Ascending aorta (tissue), 2 donors: ENCODE results near the gene ESR2. TPM values are rescaled to one million over a fixed set of nuclear protein-coding genes. Genes with fewer than 3 reads are reported as not detected.
"Not testable (repeated sequence)": the region's sequence is repeated elsewhere in the genome, so short reads cannot be mapped to it uniquely, and the experiment has no call there.

ENCODE experiments used
- DNase-seq, 2 donors: peaks; one replicate each; pipeline ENCODE4 v3.0.0-alpha.2; 2019; ENCODE audit warnings: low spot score in 2 of 2
- H3K27ac ChIP-seq, 2 donors: fragments of 200-600 bp; sonication (generic); one replicate each; pipeline ENCODE4 v1.5.1; 2016 to 2017; ENCODE audit warnings: mild to moderate bottlenecking in 1 of 2
- H3K27me3 ChIP-seq: fragments of 200-600 bp; sonication (generic); one replicate; pipeline ENCODE4 v1.5.1; 2017
- H3K36me3 ChIP-seq, 2 donors: fragments of 200-600 bp; sonication (generic); one replicate each; pipeline ENCODE4 v1.5.1; 2016
- H3K4me1 ChIP-seq, 2 donors: fragments of 200-600 bp; sonication (generic); one replicate each; pipeline ENCODE4 v1.5.1; 2016 to 2017; ENCODE audit warnings: mild to moderate bottlenecking in 1 of 2
- H3K4me3 ChIP-seq, 2 donors: fragments of 200-600 bp; sonication (generic); one replicate each; pipeline ENCODE4 v1.5.1; 2016 to 2017; ENCODE audit warnings: mild to moderate bottlenecking in 1 of 2
- H3K9me3 ChIP-seq, 2 donors: fragments of 200-600 bp; sonication (generic); one replicate each; pipeline ENCODE4 v1.5.1; 2016
- intact Hi-C: fragments of 100-400 bp; cut with DNase I; formaldehyde crosslinking; loops from one replicate; pipeline ENCODE4 v1.15.1; 2023
- total RNA-seq: library from RNA; depleted of rRNA; stranded (reverse); fragments of >200 nt; gene quantifications from one replicate; pipeline ENCODE4 v1.1.0, GENCODE V29; 2016
- TF ChIP-seq, protein P1 (sequence below), 3 experiments: fragments of 200-600 bp in 2 of 3; fragments of 450-650 bp in 1 of 3; sonication (generic) in 2 of 3; IDR thresholded peaks; one replicate each; pipeline ENCODE4 v1.5.1; 2016 to 2019; ENCODE audit warnings: antibody characterized with exemption in 3 of 3, mild to moderate bottlenecking in 1 of 3, moderate library complexity in 1 of 3

Gene ESR2
- total RNA-seq, 1 donor from 2014 or later = not detected

DNA sequence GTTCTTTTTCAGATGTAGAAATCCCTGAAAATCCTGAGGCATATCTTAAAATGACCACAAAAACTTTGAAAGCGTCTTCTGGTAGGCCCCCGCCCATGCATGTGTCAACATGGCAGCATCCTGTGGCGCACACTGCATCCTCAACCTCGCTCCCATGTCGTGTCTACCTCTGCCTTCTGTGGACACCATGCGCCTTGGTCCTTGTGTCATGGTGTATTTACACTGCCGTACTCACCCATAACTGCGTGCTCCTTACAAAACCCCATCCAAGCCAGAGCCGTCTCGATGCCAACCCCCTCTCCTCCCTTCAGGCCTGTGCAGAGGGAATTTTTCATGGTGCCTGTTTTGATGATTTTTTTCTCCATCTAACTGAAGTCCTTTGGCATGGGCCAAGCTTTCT is 78.9 kb downstream of the ESR2 start:
- Histone ChIP-seq H3K4me1 (peaks cover 0 to 5% of the 10 kb centered on the region in 2 donors), H3K4me3 (no peak overlapping the region), H3K36me3 (peaks cover 69 to 95% of the 10 kb centered on the region in 2 donors), H3K9me3 (no peaks in the 10 kb centered on the region), H3K27me3 (no peaks in the 10 kb centered on the region), H3K27ac (no peak overlapping the region)
- TF ChIP-seq, protein P1, sequence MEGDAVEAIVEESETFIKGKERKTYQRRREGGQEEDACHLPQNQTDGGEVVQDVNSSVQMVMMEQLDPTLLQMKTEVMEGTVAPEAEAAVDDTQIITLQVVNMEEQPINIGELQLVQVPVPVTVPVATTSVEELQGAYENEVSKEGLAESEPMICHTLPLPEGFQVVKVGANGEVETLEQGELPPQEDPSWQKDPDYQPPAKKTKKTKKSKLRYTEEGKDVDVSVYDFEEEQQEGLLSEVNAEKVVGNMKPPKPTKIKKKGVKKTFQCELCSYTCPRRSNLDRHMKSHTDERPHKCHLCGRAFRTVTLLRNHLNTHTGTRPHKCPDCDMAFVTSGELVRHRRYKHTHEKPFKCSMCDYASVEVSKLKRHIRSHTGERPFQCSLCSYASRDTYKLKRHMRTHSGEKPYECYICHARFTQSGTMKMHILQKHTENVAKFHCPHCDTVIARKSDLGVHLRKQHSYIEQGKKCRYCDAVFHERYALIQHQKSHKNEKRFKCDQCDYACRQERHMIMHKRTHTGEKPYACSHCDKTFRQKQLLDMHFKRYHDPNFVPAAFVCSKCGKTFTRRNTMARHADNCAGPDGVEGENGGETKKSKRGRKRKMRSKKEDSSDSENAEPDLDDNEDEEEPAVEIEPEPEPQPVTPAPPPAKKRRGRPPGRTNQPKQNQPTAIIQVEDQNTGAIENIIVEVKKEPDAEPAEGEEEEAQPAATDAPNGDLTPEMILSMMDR (IDR thresholded peaks at IDR 0.05) = no peak
- DNase-seq = no peak
- intact Hi-C loops = no loop called here

DNA sequence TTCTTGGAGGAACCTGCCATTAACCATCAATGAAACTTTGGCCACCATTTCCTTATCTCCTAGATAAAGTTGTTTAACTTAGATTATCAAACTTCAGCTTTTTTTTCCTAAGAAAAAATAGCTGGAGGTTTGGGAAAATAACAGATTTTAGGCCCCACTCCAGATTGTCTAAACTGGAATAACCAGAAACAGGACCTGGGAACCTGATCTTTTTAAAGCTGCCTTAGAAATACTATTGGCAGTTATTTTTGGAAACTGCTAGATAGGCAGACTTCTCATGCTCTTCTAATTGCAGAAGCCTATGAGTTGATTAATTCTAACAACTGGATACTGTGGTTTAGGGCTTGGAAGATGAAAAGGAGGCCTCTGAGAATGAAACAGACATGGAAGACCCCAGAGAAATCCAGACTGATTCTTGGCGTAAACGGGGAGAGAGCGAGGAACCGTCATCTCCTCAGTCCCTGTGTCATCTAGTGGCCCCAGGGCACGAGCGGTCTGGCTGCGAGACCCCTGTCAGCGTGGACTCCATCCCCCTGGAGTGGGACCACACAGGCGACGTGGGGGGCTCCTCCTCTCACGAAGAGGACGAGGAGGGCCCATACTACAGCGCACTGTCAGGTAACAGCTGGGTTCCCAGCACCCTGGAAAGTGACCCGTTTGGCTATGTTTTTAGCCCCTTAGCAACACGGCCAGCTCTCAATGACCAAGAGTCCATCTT is 80.2 kb downstream of the ESR2 start:
- Histone ChIP-seq H3K27ac (peak overlapping the region; percentile 46 to 50), H3K9me3 (no peaks in the 10 kb centered on the region), H3K4me1 (peaks cover 0 to 5% of the 10 kb centered on the region in 2 donors), H3K27me3 (no peaks in the 10 kb centered on the region), H3K4me3 (no peak overlapping the region), H3K36me3 (peaks cover 69 to 95% of the 10 kb centered on the region in 2 donors)
- intact Hi-C loops = no loop called here
- DNase-seq = no peak
- TF ChIP-seq, protein P1 (IDR thresholded peaks at IDR 0.05) = no peak

DNA sequence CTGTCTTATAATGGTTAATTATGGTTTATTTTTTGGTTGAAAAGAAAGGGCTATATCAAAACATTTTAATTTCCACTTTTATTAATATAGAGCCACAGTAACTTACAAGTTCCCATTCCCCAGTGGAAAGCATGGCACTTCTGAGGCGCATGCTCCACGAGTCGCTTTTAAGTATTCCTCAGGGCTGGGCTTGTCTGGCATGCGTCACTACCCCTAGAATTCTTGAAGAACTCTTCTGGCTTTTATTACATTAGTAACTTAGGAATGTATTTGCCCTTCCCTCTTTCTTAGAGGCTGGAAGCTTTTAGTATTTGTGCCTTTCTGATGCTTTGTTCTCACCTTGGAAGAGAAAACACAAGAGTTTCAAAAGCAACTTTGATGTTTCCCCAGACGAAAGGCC is 81.1 kb downstream of the ESR2 start:
- H3K4me3 ChIP-seq = no peak overlapping the region
- peaks cover 70 to 95% of the 10 kb centered on the region in 2 donors for H3K36me3 ChIP-seq
- no peak for DNase-seq
- no peaks in the 10 kb centered on the region for H3K9me3 ChIP-seq
- TF ChIP-seq, protein P1 (IDR thresholded peaks at IDR 0.05) = no peak
- H3K27ac ChIP-seq = peak overlapping the region; percentile 46 to 50
- H3K27me3 ChIP-seq = no peaks in the 10 kb centered on the region
- intact Hi-C loops = no loop called here
- H3K4me1 ChIP-seq = peaks cover 0 to 5% of the 10 kb centered on the region in 2 donors

DNA sequence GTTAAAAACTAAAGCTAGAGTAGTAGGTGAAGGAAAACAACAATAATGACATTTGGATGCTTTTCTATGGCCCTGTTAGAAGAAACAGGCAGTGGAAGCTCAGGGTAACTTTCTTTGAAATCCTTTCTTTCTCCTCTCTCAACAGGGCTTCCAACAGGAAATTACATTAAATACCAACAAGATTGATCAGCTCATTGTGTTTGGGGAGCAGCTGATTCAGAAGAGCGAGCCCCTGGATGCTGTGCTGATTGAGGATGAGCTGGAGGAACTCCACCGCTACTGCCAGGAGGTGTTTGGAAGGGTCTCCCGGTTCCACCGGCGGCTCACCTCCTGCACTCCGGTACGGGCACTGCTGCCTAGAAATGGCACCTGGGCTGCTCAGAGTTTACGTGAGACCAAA is 81.5 kb downstream of the ESR2 start:
- H3K9me3 ChIP-seq = no peaks in the 10 kb centered on the region
- H3K36me3 ChIP-seq = peaks cover 66 to 92% of the 10 kb centered on the region in 2 donors
- intact Hi-C loops = no loop called here
- peak overlapping the region; percentile 46 to 50 for H3K27ac ChIP-seq
- no peaks in the 10 kb centered on the region for H3K27me3 ChIP-seq
- H3K4me3 ChIP-seq = no peak overlapping the region
- TF ChIP-seq, protein P1 (IDR thresholded peaks at IDR 0.05) = no peak
- no peak for DNase-seq
- peaks cover 0 to 5% of the 10 kb centered on the region in 2 donors for H3K4me1 ChIP-seq

DNA sequence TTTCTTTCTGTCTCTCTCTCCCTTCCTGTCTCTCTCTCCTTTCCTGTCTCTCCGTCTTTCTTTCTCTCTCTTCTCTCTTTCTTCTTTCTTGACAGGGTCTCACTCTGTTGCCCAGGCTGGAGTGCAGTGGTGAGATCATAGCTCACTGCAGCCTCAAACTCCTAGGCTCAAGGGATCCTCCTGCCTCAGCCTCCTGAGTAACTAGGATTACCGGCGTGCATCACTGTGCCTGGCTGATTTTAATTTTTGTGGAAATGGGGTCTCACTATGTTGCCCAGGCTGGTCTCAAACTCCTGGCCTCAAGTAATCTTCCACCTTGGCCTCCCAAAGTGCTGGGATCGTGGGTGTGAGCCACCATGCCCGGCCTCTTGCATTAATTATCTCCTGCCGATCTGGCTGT is 83.3 kb downstream of the ESR2 start:
- H3K4me1 ChIP-seq, H3K9me3 ChIP-seq, intact Hi-C loops, DNase-seq, H3K27ac ChIP-seq, H3K4me3 ChIP-seq, H3K27me3 ChIP-seq: not testable (repeated sequence)
- H3K36me3 ChIP-seq = peaks cover 53 to 74% of the 10 kb centered on the region in 2 donors

DNA sequence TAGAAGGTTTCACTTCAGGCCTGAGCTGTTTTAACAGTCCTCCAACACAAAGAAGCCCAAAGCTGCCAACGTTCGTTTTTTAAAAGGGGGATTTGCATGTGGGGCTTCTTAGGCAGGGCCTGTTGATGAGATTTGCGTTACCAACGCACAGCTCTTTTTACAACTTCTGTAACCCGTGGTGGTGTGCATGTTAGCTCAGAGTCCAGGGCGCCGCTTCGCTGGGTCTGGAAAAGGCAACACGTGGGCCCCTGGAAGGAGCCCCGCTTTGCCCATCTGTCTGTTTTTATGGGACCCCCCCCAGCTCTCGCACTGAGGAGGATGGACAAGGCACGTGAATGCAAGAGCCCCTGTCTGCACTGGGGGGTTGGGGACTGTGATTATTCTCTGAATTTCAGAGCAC is 84.0 kb downstream of the ESR2 start:
- H3K4me3 ChIP-seq = no peak overlapping the region
- peak in 1 of 2 donors; percentile 33 for DNase-seq

More for the DNA sequence above, 84.0 kb downstream of the ESR2 start:
- peaks cover 49 to 67% of the 10 kb centered on the region in 2 donors for H3K36me3 ChIP-seq
- intact Hi-C loops = no loop called here
- H3K27ac ChIP-seq = no peak overlapping the region
- H3K4me1 ChIP-seq = peaks cover 0 to 5% of the 10 kb centered on the region in 2 donors
- H3K9me3 ChIP-seq = no peaks in the 10 kb centered on the region
- H3K27me3 ChIP-seq = no peaks in the 10 kb centered on the region
- TF ChIP-seq, protein P1 (IDR thresholded peaks at IDR 0.05) = no peak
